ENCODE results near the gene EIF2AK3.
"Not testable (repeated sequence)": the region's sequence is repeated elsewhere in the genome, so short reads cannot be mapped to it uniquely, and the experiment has no call there.

The EIF2AK3 gene

DNA sequence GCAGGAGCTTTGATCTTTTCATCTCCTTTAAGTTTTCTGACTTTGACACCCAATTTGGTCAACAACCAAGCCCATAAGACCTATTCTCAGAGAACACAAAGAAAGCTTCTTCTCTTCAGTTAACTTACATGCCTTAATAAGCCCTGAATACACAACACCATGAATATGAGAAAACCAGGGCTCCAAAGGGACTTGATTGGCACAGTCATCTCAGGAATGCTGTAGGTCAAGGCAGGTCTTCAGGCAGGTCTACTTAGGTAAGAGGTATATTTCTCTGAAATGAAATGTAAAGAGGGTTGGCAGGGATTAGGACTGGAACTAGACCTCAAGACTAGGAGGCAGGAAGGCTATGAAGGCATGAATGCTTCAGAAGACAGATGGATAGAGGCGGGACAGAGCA is 24.4 kb upstream of the EIF2AK3 start:
- TF ChIP-seq, protein P1, sequence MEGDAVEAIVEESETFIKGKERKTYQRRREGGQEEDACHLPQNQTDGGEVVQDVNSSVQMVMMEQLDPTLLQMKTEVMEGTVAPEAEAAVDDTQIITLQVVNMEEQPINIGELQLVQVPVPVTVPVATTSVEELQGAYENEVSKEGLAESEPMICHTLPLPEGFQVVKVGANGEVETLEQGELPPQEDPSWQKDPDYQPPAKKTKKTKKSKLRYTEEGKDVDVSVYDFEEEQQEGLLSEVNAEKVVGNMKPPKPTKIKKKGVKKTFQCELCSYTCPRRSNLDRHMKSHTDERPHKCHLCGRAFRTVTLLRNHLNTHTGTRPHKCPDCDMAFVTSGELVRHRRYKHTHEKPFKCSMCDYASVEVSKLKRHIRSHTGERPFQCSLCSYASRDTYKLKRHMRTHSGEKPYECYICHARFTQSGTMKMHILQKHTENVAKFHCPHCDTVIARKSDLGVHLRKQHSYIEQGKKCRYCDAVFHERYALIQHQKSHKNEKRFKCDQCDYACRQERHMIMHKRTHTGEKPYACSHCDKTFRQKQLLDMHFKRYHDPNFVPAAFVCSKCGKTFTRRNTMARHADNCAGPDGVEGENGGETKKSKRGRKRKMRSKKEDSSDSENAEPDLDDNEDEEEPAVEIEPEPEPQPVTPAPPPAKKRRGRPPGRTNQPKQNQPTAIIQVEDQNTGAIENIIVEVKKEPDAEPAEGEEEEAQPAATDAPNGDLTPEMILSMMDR (conservative IDR thresholded peaks at IDR 0.05), result no peak
- H3K27ac ChIP-seq, result no peak overlapping the region

DNA sequence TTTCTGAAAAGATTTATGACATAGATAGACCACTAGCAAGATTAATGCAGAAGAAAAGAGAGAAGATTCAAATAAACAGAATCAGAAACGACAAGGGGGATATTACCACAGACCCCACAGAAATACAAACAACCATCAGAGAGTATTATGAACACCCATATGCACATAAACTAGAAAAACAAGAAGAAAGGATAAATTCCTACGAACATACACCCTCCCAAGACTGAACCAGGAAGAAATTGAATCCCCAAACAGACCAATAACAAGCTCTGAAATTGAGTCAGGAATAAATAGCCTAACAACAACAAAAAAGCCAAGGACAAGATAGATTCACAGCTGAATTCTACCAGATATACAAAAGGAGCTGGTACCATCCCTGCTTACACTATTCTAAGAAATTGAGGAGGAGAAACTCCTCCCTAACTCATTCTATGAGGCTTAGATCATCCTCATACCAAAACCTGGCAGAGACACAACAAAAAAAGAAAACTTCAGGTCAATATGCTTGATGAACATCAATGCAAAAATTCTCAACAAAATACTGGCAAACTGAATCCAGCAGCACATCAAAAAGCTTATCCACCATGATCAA is 18.1 kb upstream of the EIF2AK3 start:
- H3K27ac ChIP-seq, result not testable (repeated sequence)

DNA sequence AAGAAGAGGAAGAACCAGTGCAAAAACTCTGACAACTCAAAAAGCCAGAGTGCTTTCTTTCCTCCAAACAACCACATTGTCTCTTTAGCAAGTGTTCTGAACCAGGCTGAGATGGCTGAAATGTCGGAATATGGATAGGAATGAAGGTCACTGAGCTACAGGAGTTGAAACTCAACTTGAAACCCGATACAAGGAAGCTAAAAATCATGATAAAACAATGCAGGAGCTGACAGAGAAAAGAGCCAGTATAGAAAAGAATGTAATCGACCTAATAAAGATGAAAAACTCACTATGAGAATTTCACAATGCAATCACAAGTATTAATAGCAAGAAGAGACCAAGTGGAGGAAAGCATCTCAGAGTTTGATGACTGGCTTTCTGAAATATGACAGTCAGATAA is 15.0 kb upstream of the EIF2AK3 start:
- TF ChIP-seq, protein P1 (conservative IDR thresholded peaks at IDR 0.05), result no peak
- H3K27ac ChIP-seq, result no peak overlapping the region

DNA sequence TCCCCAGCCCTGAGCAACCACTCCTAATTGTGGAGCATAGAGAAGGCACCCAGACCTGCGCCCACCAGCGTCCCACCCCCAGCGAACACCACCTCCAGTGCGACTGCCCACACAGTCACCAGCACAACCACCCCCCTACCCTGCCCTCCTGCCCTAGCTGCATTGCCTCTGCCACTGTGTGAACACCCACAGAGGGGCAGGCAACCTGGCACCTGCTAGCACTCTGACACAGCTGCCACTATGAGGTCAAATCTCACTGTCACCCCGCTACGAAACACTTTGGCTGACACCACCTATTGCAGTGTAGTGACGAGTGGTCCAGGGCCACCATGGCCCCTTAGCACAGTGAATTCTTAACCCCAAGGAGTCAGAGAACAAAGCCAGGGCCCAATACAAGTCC is 14.1 kb upstream of the EIF2AK3 start:
- TF ChIP-seq, protein P1 (conservative IDR thresholded peaks at IDR 0.05), result no peak
- H3K27ac ChIP-seq, result no peak overlapping the region

GRCh38 chr2:88639865-88640264 is 12.6 kb upstream of the EIF2AK3 start:
- TF ChIP-seq, protein P1 (conservative IDR thresholded peaks at IDR 0.05), result no peak
- no peak overlapping the region for H3K27ac ChIP-seq

- TF ChIP-seq, protein P1 (conservative IDR thresholded peaks at IDR 0.05), result no peak
- no peak overlapping the region for H3K27ac ChIP-seq
These were observed 11.5 kb upstream of the EIF2AK3 start for GRCh38 chr2:88638743-88639142.

DNA sequence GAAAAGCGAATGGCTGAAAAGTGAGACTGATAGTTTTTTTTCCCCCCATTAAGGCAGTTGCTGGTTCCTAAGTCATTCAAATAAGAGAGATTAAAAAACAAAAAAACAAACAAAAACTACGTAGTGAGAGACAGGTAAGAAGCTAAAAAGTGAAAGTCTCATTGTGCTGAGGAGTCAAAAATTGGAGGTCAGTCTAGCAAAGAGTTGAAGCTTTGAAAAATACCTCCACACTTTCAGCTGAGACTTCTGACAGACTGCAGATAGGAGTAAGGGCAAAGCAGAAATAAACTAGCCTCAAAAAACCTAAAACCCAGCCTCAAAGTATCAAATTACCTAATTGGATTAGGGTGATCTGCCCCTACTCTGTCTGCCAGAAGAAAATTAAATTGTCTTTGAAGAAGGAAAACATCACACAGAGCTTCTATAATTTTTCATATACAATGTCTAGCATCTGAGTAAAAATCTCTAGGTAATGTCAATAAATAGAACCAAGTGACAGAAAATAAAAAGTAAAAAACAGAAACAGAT is 10.9 kb upstream of the EIF2AK3 start:
- TF ChIP-seq, protein P1 (conservative IDR thresholded peaks at IDR 0.05), result no peak
- H3K27ac ChIP-seq, result no peak overlapping the region

DNA sequence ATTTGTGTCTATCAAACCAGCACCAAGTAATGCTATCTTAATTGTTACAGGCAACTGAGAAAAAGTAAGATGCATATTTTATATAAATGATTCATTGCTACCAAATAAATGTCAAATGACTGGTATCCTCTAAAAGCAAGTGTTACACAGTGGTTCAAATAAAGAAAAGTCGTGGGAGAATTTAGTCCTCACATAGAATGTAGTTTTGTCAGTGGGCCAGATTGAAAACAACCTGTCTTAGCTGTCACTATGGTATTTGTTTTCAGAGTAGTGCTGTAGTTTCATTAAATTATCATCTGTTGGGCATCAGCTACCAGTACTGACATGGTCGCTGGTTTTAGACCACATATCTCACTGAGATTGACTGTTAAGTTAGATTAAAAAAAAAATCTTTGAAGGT is 10.2 kb upstream of the EIF2AK3 start:
- no peak overlapping the region for H3K27ac ChIP-seq
- TF ChIP-seq, protein P1 (conservative IDR thresholded peaks at IDR 0.05), result no peak
